ENCODE results near the gene PSME3.
"Not testable (repeated sequence)": the region's sequence is repeated elsewhere in the genome, so short reads cannot be mapped to it uniquely, and the experiment has no call there.

The PSME3 gene

GRCh38 chr17:42851371-42852240 is 18.4 kb downstream of the PSME3 start:
- DNase-seq, result not testable (repeated sequence)

GRCh38 chr17:42852351-42852750 is 19.2 kb downstream of the PSME3 start:
- DNase-seq, result no peak

DNA sequence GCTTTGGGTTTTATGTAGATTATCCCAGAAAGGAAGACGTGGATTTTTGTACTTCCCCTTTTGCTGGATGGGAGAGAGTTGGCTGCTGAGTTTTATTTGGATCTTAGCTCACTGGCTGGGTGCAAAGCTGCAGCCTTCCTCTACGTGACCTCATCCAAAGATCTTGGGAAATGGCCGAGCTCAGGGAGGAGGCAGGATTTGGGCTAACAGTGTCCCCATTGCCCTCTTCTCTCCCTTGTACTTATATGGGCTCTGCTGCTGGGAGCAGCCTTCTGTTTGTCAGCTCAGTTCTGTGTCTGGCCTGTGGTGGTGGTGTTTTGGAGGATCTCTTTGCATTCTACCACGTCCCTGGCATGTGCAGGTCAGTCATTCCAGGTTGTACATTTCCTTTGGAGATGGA is 19.8 kb downstream of the PSME3 start:
- no peak for DNase-seq

DNA sequence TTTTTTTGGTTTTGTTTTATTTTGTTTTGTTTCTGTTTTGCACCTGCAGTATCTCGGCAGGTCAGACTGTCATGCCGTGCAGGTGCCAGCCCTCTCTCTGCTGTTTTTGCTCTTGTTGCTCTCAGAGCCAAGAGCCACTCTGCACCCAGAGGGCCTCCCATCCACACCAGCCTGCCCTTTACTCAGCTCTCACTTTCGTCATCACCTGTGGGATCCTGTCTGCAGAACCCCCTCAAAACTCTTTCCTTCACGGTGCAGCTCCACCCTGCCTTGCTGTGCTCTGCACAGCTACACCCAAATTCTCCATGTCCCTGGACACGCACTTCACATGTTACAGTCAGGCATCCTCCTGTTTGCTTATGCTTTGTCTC is 20.4 kb downstream of the PSME3 start:
- no peak for DNase-seq

GRCh38 chr17:42853968-42854790 is 21.0 kb downstream of the PSME3 start:
- no peak for DNase-seq

- DNase-seq, result no peak
Measured at GRCh38 chr17:42855048-42855596, 21.9 kb downstream of the PSME3 start.

GRCh38 chr17:42856093-42856492 is 22.9 kb downstream of the PSME3 start:
- DNase-seq, result not testable (repeated sequence)

- not testable (repeated sequence) for DNase-seq
Measured at GRCh38 chr17:42856516-42856915, 23.3 kb downstream of the PSME3 start.

GRCh38 chr17:42857389-42857788 is 24.2 kb downstream of the PSME3 start:
- no peak for DNase-seq

- no peak for DNase-seq
Measured at GRCh38 chr17:42865638-42866094, 32.5 kb downstream of the PSME3 start.

GRCh38 chr17:42866216-42866615 is 33.0 kb downstream of the PSME3 start:
- no peak for DNase-seq

GRCh38 chr17:42866631-42867575 is 33.7 kb downstream of the PSME3 start:
- DNase-seq, result no peak

DNA sequence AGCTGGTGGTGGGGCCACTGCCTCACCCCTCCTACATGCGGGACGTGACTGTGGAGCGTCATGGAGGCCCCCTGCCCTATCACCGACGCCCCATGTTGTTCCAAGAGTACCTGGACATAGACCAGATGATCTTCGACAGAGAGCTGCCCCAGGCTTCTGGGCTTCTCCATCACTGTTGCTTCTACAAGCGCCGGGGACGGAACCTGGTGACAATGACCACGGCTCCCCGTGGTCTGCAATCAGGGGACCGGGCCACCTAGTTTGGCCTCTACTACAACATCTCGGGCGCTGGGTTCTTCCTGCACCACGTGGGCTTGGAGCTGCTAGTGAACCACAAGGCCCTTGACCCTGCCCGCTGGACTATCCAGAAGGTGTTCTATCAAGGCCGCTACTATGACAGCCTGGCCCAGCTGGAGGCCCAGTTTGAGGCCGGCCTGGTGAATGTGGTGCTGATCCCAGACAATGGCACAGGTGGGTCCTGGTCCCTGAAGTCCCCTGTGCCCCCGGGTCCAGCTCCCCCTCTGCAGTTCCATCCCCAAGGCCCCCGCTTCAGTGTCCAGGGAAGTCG is 34.6 kb downstream of the PSME3 start:
- DNase-seq, result not testable (repeated sequence)

DNA sequence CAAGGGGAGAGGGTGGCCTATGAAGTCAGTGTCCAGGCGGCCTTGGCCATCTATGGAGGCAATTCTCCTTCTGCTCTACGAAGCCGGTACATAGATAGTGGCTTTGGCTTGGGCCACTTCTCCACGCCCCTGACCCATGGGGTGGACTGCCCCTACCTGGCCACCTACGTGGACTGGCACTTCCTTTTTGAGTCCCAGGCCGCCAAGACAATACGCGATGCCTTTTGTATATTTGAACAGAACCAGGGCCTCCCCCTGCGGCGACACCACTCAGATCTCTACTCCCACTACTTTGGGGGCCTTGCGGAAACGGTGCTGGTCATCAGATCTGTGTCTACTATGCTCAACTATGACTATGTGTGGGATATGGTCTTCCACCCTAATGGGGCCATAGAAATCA is 35.1 kb downstream of the PSME3 start:
- DNase-seq, result no peak

GRCh38 chr17:42871647-42872046 is 38.5 kb downstream of the PSME3 start:
- no peak for DNase-seq

DNA sequence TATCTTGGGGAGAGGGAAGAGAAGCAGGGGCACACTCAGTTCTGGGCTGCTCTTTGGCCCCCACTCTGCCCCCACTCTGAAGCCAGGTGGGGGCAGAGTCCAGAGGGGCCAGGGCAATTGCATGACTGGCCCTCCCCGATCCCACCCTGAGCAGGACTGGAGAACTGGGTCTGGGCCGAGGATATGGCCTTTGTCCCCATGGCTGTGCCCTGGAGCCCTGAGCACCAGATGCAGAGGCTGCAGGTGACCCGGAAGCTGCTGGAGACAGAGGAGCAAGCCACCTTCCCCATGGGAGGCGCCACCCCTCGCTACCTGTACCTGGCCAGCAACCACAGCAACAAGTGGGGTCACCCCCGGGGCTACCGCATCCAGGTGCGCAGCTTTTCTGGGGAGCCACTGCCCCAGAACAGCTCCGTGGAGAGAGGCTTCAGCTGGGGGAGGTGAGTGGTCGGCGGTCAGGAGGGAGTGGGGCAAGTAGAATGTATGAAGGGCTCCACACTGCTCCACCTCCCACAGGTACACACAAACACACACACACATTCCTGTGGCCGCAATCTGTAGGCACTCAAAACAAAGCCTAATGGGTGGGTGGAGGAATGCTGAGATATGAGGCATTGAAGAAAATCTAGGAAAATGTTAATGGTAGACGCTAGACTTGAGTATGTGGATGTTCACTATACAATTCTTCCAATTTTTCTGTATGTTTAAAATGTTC is 39.2 kb downstream of the PSME3 start:
- no peak for DNase-seq

DNA sequence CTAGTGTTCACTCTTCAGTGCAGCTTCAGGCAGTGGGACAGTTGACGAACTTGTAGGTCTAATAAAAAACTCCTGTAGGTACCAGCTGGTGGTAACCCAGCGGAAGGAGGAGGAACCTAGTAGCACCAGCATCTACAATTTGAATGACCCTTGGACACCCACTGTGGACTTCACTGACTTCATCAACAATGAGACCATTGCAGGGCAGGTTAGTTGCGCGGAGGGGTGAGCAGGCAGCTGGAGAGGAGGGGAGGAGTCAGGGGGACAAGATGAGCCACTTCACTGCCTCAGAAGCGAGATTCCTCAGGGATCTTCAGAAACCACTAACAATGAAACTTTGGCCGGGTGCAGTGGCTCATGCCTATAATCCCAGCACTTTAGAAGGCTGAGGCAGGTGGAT is 40.1 kb downstream of the PSME3 start:
- no peak for DNase-seq

- DNase-seq, result not testable (repeated sequence)
Measured at GRCh38 chr17:42873932-42874695, 40.9 kb downstream of the PSME3 start.

GRCh38 chr17:42877037-42877436 is 43.8 kb downstream of the PSME3 start:
- DNase-seq, result no peak

DNA sequence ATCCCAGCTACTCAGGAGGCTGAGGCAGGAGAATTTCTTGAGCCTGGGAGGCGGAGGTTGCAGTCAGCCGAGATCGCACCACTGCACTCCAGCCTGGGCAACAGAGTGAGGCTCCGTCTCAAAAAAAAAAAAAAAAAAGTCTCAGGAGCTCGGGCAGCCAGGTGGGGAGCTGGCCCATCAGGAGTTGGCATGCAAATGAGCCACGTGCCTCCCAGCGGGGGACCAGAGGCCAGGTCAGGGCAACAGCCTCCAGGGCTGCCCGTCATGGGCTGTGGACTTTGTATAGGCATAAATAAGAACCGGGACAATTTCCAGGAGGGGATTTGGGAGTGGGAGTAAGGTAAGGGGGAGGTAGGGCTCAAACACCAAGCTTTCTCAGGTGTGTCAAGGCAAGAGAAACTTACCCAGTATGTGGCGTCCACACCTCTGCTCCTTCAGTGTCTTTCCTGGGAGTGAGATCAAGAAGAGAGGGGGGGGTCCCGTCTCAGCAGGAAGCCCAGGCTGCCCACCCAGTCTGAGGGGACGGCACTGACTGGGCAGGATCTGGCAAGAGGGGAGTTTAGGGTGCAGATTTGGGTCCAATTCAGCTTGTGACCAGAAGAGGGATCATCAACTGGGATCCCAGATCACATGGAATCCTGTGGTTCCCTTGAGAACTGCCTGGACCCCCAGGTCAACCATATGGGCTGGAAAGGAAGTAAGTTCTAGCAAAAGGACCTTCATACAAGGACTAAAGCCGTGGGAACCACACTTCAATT is 45.1 kb downstream of the PSME3 start:
- no peak for DNase-seq

All from 8988T (cell line).